Uterus (tissue), 4 donors: ENCODE results near the gene FAM110A. TPM values are rescaled to one million over a fixed set of nuclear protein-coding genes. Genes with fewer than 3 reads are reported as not detected.

Experiments
- DNase-seq, 2 donors: peaks; one replicate each; pipeline ENCODE4 v3.0.0-alpha.2; 2019 to 2020
- H3K27ac ChIP-seq, 2 donors: fragments of 200-600 bp; sonication (generic); 1 replicate in 1 of 2; 2 replicates in 1 of 2; pipeline ENCODE4 v1.5.1; 2016 to 2018
- H3K27me3 ChIP-seq, 2 donors: fragments of 200-600 bp; sonication (generic); one replicate each; pipeline ENCODE4 v1.5.1; 2018 to 2019; ENCODE audit warnings: control low read depth in 1 of 2
- H3K36me3 ChIP-seq, 2 donors: fragments of 200-600 bp; sonication (generic); one replicate each; pipeline ENCODE4 v1.5.1; 2019; ENCODE audit warnings: control low read depth in 1 of 2
- H3K4me1 ChIP-seq, 2 donors: fragments of 200-600 bp; sonication (generic); one replicate each; pipeline ENCODE4 v1.5.1; 2018 to 2019; ENCODE audit warnings: control low read depth in 1 of 2
- H3K4me3 ChIP-seq, 2 donors: fragments of 200-600 bp; sonication (generic); 1 replicate in 1 of 2; 2 replicates in 1 of 2; pipeline ENCODE4 v1.5.1; 2018 to 2019; ENCODE audit warnings: mild to moderate bottlenecking in 1 of 2
- H3K9me3 ChIP-seq, 2 donors: fragments of 200-600 bp; sonication (generic); one replicate each; pipeline ENCODE4 v1.5.1; 2019; ENCODE audit warnings: control low read depth in 1 of 2
- CTCF ChIP-seq, 4 experiments: fragments of 200-600 bp in 2 of 4; fragments of 450-650 bp in 2 of 4; sonication (generic) in 2 of 4; IDR thresholded peaks; one replicate each; pipeline ENCODE4 v1.5.1; 2016 to 2019; ENCODE audit warnings: antibody characterized with exemption in 4 of 4, mild to moderate bottlenecking in 2 of 4, moderate library complexity in 1 of 4
- POLR2A ChIP-seq, 2 donors: fragments of 450-650 bp; IDR thresholded peaks; one replicate each; pipeline ENCODE4 v1.6.1; 2016; ENCODE audit warnings: antibody characterized with exemption in 2 of 2, mild to moderate bottlenecking in 1 of 2, moderate library complexity in 1 of 2
- intact Hi-C: fragments of 100-400 bp; cut with DNase I; formaldehyde crosslinking; loops from one replicate; pipeline ENCODE4 v1.15.1; 2023; ENCODE audit warnings: low total_unique reads
- total RNA-seq, 4 donors: library from RNA; depleted of rRNA in 3 of 4; stranded (reverse); fragments of >200 nt in 3 of 4; gene quantifications; one replicate each; pipeline versions ENCODE4 v1.1.0 to v1.2.4, GENCODE V29; 2014 to 2023
- donor health status: DM: yes; HTN: yes; CAD: no.

Gene FAM110A
- total RNA-seq, 4 donors from 2014 or later, result 0.59 to 6.2 (median 4.0) TPM

GRCh38 chr20:840858-841567 is 7.5 kb downstream of the FAM110A start:
- Histone ChIP-seq H3K36me3 (no peaks in the 10 kb centered on the region), H3K9me3 (no peaks in the 10 kb centered on the region), H3K4me1 (peaks cover 0 to 14% of the 10 kb centered on the region in 2 donors), H3K27ac (no peak overlapping the region), H3K27me3 (no peaks in the 10 kb centered on the region), H3K4me3 (peak overlapping the region in 1 of 2 donors; percentile 21)
- intact Hi-C loops, result no loop called here
- DNase-seq, result no peak
- no peak for TF ChIP-seq CTCF (IDR thresholded peaks at IDR 0.05)
- no peak for TF ChIP-seq POLR2A (IDR thresholded peaks at IDR 0.05)

GRCh38 chr20:841568-842546 is 8.3 kb downstream of the FAM110A start:
- Histone ChIP-seq H3K36me3 (no peaks in the 10 kb centered on the region), H3K27ac (no peak overlapping the region), H3K9me3 (no peaks in the 10 kb centered on the region), H3K4me1 (peaks cover 0 to 14% of the 10 kb centered on the region in 2 donors), H3K27me3 (no peaks in the 10 kb centered on the region), H3K4me3 (no peak overlapping the region)
- no peak for TF ChIP-seq POLR2A (IDR thresholded peaks at IDR 0.05)
- no peak for TF ChIP-seq CTCF (IDR thresholded peaks at IDR 0.05)
- intact Hi-C loops, result no loop called here
- DNase-seq, result no peak

GRCh38 chr20:842547-842940 is 9.0 kb downstream of the FAM110A start:
- intact Hi-C loops, result no loop called here
- Histone ChIP-seq H3K9me3 (no peaks in the 10 kb centered on the region), H3K4me1 (peaks cover 0 to 14% of the 10 kb centered on the region in 2 donors), H3K4me3 (no peak overlapping the region), H3K36me3 (no peaks in the 10 kb centered on the region), H3K27ac (no peak overlapping the region), H3K27me3 (no peaks in the 10 kb centered on the region)
- no peak for DNase-seq
- TF ChIP-seq CTCF (IDR thresholded peaks at IDR 0.05) (no peak), POLR2A (IDR thresholded peaks at IDR 0.05) (no peak)

- H3K27ac ChIP-seq, result no peak overlapping the region
- no peak overlapping the region for H3K4me3 ChIP-seq
- H3K4me1 ChIP-seq, result peaks cover 0 to 14% of the 10 kb centered on the region in 2 donors
- intact Hi-C loops, result no loop called here
- no peaks in the 10 kb centered on the region for H3K36me3 ChIP-seq
- H3K9me3 ChIP-seq, result no peaks in the 10 kb centered on the region
- H3K27me3 ChIP-seq, result no peaks in the 10 kb centered on the region
- no peak for DNase-seq
- TF ChIP-seq CTCF (IDR thresholded peaks at IDR 0.05), result no peak
- TF ChIP-seq POLR2A (IDR thresholded peaks at IDR 0.05), result no peak
Measured at GRCh38 chr20:843912-844311, 10.4 kb downstream of the FAM110A start.
